Measurements from ENCODE around the gene OTULIN.

OTULIN gene

DNA sequence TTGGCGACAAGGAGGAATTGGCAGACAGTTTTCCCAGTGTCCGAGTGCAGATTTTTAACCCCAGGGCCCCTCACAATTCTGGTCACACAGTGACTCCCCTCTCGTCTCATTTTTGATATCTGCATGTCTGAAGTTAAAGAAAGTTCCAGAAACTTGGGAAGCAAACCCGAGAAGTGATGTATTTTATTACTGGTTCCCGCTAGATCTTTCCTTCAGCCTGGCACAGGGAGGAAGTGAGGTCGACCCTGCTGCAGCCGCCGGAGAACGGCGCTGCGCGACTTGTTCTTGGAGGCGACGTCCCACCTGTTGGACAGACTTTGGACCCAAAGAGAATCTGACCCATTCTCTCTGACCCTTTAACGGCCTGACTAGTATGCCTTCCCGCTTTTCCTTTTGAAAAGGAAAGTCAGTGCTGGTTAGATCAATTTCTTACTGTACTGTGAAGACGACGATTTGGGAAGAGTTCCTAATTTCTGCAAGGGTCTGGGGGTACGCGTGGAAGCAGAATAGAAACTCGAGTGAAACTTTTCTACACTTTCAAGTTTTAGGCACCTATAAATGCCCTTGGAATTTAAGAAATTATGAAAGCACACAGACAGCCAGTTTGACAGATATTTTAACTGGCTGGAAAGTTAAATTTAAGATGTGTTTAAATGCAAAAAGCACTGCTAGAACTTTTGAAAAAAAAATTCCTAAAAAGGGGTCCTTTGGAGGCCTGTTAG is 744 bp downstream of the OTULIN start:
- TF ChIP-seq, protein P1, sequence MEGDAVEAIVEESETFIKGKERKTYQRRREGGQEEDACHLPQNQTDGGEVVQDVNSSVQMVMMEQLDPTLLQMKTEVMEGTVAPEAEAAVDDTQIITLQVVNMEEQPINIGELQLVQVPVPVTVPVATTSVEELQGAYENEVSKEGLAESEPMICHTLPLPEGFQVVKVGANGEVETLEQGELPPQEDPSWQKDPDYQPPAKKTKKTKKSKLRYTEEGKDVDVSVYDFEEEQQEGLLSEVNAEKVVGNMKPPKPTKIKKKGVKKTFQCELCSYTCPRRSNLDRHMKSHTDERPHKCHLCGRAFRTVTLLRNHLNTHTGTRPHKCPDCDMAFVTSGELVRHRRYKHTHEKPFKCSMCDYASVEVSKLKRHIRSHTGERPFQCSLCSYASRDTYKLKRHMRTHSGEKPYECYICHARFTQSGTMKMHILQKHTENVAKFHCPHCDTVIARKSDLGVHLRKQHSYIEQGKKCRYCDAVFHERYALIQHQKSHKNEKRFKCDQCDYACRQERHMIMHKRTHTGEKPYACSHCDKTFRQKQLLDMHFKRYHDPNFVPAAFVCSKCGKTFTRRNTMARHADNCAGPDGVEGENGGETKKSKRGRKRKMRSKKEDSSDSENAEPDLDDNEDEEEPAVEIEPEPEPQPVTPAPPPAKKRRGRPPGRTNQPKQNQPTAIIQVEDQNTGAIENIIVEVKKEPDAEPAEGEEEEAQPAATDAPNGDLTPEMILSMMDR (conservative IDR thresholded peaks at IDR 0.05; ENCODE audit: low read depth, low read length): no peak; the same call in 1 of the 2 replicates
- peak overlapping the region; percentile 100 for H3K4me2 ChIP-seq
- H3K36me3 ChIP-seq (ENCODE audit: insufficient read depth): no peaks in the 10 kb centered on the region
- H3K4me1 ChIP-seq (ENCODE audit: low read depth, poor library complexity, severe bottlenecking): peaks cover 57% of the 10 kb centered on the region
- peaks cover 5% of the 10 kb centered on the region; the same call in 1 of the 2 replicates for H4K20me1 ChIP-seq (ENCODE audit: insufficient read depth)
- H3K4me3 ChIP-seq (IDR thresholded peaks at IDR 0.05; ENCODE audit: insufficient read depth, low read depth, low read length): no peak overlapping the region
- peaks cover 54% of the 10 kb centered on the region for H3K79me2 ChIP-seq (ENCODE audit: insufficient read depth, low read depth)
- H3K9ac ChIP-seq: peak overlapping the region; percentile 71
- peak overlapping the region; percentile 17; the same call in 1 of the 2 replicates for H3K27ac ChIP-seq
- H2AFZ ChIP-seq (ENCODE audit: low read depth): peak overlapping the region; percentile 94
- H3K27me3 ChIP-seq (ENCODE audit: insufficient read depth, low read depth): no peaks in the 10 kb centered on the region

DNA sequence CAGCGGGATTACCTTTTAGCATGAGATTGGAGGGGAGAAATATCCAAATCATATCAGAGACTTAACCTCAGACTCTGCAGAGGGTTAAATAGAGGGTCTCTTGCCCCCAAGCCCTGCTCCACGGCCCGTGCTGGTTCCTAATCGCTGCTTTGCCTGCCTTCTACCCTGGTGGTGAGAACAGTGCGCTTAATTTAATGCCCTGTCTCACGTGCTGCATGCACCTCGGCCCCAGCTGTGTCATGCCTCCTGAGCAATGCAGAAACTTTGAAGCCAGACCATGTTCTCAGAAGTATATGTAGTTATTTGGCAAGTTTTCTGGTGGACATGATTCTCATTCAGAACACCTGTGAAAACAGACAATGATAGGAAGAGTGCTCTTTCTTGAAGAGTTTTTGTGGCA is 1.4 kb downstream of the OTULIN start:
- H2AFZ ChIP-seq (ENCODE audit: low read depth): no peak overlapping the region
- H3K27ac ChIP-seq: no peak overlapping the region
- H3K36me3 ChIP-seq (ENCODE audit: insufficient read depth): no peaks in the 10 kb centered on the region
- no peak overlapping the region for H3K4me3 ChIP-seq (IDR thresholded peaks at IDR 0.05; ENCODE audit: insufficient read depth, low read depth, low read length)
- peak overlapping the region; percentile 100 for H3K4me2 ChIP-seq
- TF ChIP-seq, protein P1 (conservative IDR thresholded peaks at IDR 0.05; ENCODE audit: low read depth, low read length): no peak
- H3K9ac ChIP-seq: no peak overlapping the region
- peaks cover 5% of the 10 kb centered on the region; the same call in 1 of the 2 replicates for H4K20me1 ChIP-seq (ENCODE audit: insufficient read depth)
- H3K79me2 ChIP-seq (ENCODE audit: insufficient read depth, low read depth): peaks cover 61% of the 10 kb centered on the region
- peaks cover 64% of the 10 kb centered on the region for H3K4me1 ChIP-seq (ENCODE audit: low read depth, poor library complexity, severe bottlenecking)
- no peaks in the 10 kb centered on the region for H3K27me3 ChIP-seq (ENCODE audit: insufficient read depth, low read depth)

DNA sequence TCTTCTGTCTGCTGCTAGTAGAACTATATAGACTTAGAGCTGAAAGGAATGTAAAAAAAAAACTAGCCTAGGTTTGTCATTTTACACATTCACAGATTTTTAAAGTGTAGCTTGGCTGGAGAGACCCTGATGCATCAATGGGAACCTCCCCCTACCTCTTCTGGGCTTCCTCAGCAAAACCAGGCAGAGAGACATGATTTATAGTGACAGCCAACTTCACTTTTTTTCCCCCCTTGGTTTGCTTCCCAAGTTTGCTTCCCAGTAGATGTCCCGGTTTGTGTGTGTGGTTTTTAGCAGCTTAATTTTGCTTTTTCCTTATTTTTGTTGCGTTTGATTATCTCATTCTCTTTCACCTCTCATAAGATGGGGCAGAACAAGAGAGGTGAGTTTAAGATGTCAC is 1.8 kb downstream of the OTULIN start:
- Histone ChIP-seq H3K9ac (no peak overlapping the region), H3K79me2 (ENCODE audit: insufficient read depth, low read depth) (peaks cover 65% of the 10 kb centered on the region), H4K20me1 (ENCODE audit: insufficient read depth) (peaks cover 5% of the 10 kb centered on the region; the same call in 1 of the 2 replicates), H3K4me1 (ENCODE audit: low read depth, poor library complexity, severe bottlenecking) (peaks cover 68% of the 10 kb centered on the region), H3K27me3 (ENCODE audit: insufficient read depth, low read depth) (no peaks in the 10 kb centered on the region), H3K4me3 (IDR thresholded peaks at IDR 0.05; ENCODE audit: insufficient read depth, low read depth, low read length) (no peak overlapping the region), H2AFZ (ENCODE audit: low read depth) (no peak overlapping the region), H3K36me3 (ENCODE audit: insufficient read depth) (no peaks in the 10 kb centered on the region), H3K4me2 (peak overlapping the region; percentile 100), H3K27ac (no peak overlapping the region)
- TF ChIP-seq, protein P1 (conservative IDR thresholded peaks at IDR 0.05; ENCODE audit: low read depth, low read length): no peak

DNA sequence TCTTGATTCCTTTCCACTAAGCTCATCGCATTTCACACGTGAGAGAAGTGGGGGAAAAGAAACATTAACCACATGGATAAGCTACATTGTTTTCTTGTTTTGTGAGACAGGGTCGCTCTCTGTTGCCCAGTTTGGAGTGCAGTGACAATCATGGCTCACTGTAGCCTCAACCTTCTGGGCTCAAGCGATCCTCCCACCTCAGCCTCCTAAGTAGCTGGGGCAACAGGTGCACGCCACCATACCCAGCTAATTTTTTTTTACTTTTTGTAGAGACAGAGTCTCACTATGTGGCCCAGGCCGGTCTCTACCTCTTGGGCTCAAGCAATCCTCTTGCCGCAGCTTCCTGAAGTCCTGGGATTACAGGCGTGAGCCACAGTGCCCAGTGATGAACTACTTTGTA is 2.8 kb downstream of the OTULIN start:
- peaks cover 5% of the 10 kb centered on the region; the same call in 1 of the 2 replicates for H4K20me1 ChIP-seq (ENCODE audit: insufficient read depth)

More for the DNA sequence above, 2.8 kb downstream of the OTULIN start:
- peaks cover 74% of the 10 kb centered on the region for H3K79me2 ChIP-seq (ENCODE audit: insufficient read depth, low read depth)
- H3K4me1 ChIP-seq (ENCODE audit: low read depth, poor library complexity, severe bottlenecking): peaks cover 78% of the 10 kb centered on the region
- H3K27ac ChIP-seq: no peak overlapping the region
- H3K9ac ChIP-seq: no peak overlapping the region
- no peak overlapping the region; the same call in 1 of the 2 replicates for H3K4me2 ChIP-seq
- H3K4me3 ChIP-seq (IDR thresholded peaks at IDR 0.05; ENCODE audit: insufficient read depth, low read depth, low read length): no peak overlapping the region
- TF ChIP-seq, protein P1 (conservative IDR thresholded peaks at IDR 0.05; ENCODE audit: low read depth, low read length): no peak
- no peaks in the 10 kb centered on the region for H3K36me3 ChIP-seq (ENCODE audit: insufficient read depth)
- H2AFZ ChIP-seq (ENCODE audit: low read depth): no peak overlapping the region
- H3K27me3 ChIP-seq (ENCODE audit: insufficient read depth, low read depth): no peaks in the 10 kb centered on the region

Measured in KMS-11 (cell line).